Natural killer cell (primary cell): ENCODE measurements around the gene NGLY1. TPM values are rescaled to one million over a fixed set of nuclear protein-coding genes. Genes with fewer than 3 reads are reported as not detected.

Experiments
- ATAC-seq, 3 donors: fragments of 150-1000 bp in 2 of 3; fragments of 200-7000 bp in 1 of 3; cut with Tn5 transposase; 1 replicate in 1 of 3; 2 replicates in 2 of 3; pipeline ENCODE4 v1.10.0; 2021; ENCODE audit warnings: mild to moderate bottlenecking in 2 of 3, moderate library complexity in 2 of 3
- DNase-seq, 2 donors: peaks; one replicate each; pipeline versions ENCODE4 v3.0.0 to v3.0.0-alpha.2; 2013 to 2021; ENCODE audit warnings: mixed read lengths in 1 of 2
- H3K27ac ChIP-seq: one replicate; pipeline ENCODE4 v1.5.1; 2013; ENCODE audit warnings: mild to moderate bottlenecking, low read length
- H3K27me3 ChIP-seq: one replicate; pipeline ENCODE4 v1.6.1; 2013; ENCODE audit warnings: low read length; ENCODE audit not compliant: control insufficient read depth, insufficient read depth
- H3K36me3 ChIP-seq: one replicate; pipeline ENCODE4 v1.6.1; 2013; ENCODE audit warnings: low read length; ENCODE audit not compliant: control insufficient read depth, insufficient read depth
- H3K4me1 ChIP-seq: one replicate; pipeline ENCODE4 v1.6.1; 2013; ENCODE audit warnings: low read length; ENCODE audit not compliant: control insufficient read depth, insufficient read depth
- H3K4me3 ChIP-seq: one replicate; pipeline ENCODE4 v1.5.1; 2013; ENCODE audit warnings: low read length
- H3K9me3 ChIP-seq: one replicate; pipeline ENCODE4 v1.6.1; 2013; ENCODE audit warnings: low read length; ENCODE audit not compliant: control insufficient read depth, insufficient read depth
- H3K27ac Mint-ChIP-seq, 2 donors: one replicate each; pipeline ENCODE4 v1.8.0; 2022; ENCODE audit warnings: mild to moderate bottlenecking in 2 of 2, mixed read lengths in 2 of 2, moderate library complexity in 1 of 2
- H3K27me3 Mint-ChIP-seq, 2 donors: one replicate each; pipeline ENCODE4 v1.8.0; 2022; ENCODE audit warnings: low read depth in 2 of 2, mixed read lengths in 2 of 2
- H3K36me3 Mint-ChIP-seq: one replicate; pipeline ENCODE4 v1.8.0; 2022; ENCODE audit warnings: mixed read lengths
- H3K4me1 Mint-ChIP-seq, 2 donors: one replicate each; pipeline ENCODE4 v1.8.0; 2022; ENCODE audit warnings: mixed read lengths in 2 of 2
- H3K4me3 Mint-ChIP-seq: one replicate; pipeline ENCODE4 v1.8.0; 2022; ENCODE audit warnings: mild to moderate bottlenecking, moderate library complexity, mixed read lengths
- H3K9me3 Mint-ChIP-seq, 2 donors: one replicate each; pipeline ENCODE4 v1.8.0; 2022; ENCODE audit warnings: mixed read lengths in 2 of 2
- WGBS: methylation state at CpG from one replicate; pipeline ENCODE4 v1.1.7; 2013; ENCODE audit warnings: missing lambda C conversion rate; ENCODE audit not compliant: insufficient coverage; 5-methylcytosine and 5-hydroxymethylcytosine counted together
- intact Hi-C: fragments of 100-400 bp; cut with micrococcal nuclease; formaldehyde crosslinking; loops from one replicate; pipeline ENCODE4 v1.14.2; 2022
- total RNA-seq, 4 donors: library from RNA; stranded (reverse); fragments of 120-200 nt in 1 of 4; gene quantifications; one replicate each; pipeline versions ENCODE4 v1.2.3 to v1.2.4, GENCODE V29; 2013 to 2022
- TF ChIP-seq, protein P1 (sequence below): fragments of 200-600 bp; IDR thresholded peaks from one replicate; pipeline ENCODE4 v1.8.0; 2022; ENCODE audit warnings: antibody characterized with exemption

The NGLY1 gene
- total RNA-seq, 3 donors from 2014 or later (not counting 1 experiment from before 2014, with no cell fraction given) = 63.0 to 93.5 (median 88.6) TPM

- no peak overlapping the region for H3K27ac ChIP-seq
- DNase-seq (no peak), ATAC-seq (no peak)
- Mint-ChIP-seq H3K36me3 (no peaks in the 10 kb centered on the region), H3K27me3 (peaks cover 1 to 7% of the 10 kb centered on the region in 2 donors), H3K9me3 (no peaks in the 10 kb centered on the region), H3K4me3 (no peak overlapping the region), H3K4me1 (no peaks in the 10 kb centered on the region), H3K27ac (no peak overlapping the region)
- WGBS = no CpG with 5 or more reads among the region's 1 CpG
- no peaks in the 10 kb centered on the region for H3K4me1 ChIP-seq
- H3K36me3 ChIP-seq = no peaks in the 10 kb centered on the region
- intact Hi-C loops = no loop called here
- TF ChIP-seq, protein P1, sequence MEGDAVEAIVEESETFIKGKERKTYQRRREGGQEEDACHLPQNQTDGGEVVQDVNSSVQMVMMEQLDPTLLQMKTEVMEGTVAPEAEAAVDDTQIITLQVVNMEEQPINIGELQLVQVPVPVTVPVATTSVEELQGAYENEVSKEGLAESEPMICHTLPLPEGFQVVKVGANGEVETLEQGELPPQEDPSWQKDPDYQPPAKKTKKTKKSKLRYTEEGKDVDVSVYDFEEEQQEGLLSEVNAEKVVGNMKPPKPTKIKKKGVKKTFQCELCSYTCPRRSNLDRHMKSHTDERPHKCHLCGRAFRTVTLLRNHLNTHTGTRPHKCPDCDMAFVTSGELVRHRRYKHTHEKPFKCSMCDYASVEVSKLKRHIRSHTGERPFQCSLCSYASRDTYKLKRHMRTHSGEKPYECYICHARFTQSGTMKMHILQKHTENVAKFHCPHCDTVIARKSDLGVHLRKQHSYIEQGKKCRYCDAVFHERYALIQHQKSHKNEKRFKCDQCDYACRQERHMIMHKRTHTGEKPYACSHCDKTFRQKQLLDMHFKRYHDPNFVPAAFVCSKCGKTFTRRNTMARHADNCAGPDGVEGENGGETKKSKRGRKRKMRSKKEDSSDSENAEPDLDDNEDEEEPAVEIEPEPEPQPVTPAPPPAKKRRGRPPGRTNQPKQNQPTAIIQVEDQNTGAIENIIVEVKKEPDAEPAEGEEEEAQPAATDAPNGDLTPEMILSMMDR = no peak
- no peak overlapping the region for H3K4me3 ChIP-seq
- no peaks in the 10 kb centered on the region for H3K27me3 ChIP-seq
- H3K9me3 ChIP-seq = no peaks in the 10 kb centered on the region
Measured at GRCh38 chr3:25817107-25817506, 33.9 kb upstream of the NGLY1 start.

DNA sequence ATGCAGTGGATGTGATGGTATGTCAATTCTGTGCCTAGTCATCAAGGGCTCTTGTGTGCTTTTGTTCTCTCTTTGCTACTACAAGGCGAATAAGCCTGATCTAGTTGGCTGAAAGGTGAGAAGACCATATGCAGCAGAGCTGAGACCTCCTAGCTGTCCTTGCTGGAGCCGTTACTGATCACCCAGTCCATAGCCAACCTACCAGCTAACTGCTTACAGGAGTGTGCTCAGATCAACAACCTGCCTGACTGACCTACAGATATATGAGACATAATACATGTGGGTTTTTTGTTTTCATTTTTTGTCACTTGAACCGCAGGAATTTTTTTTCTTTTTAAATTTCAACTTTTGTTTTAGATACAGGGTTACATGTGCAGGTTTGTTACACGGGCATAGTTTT is 29.4 kb upstream of the NGLY1 start:
- intact Hi-C loops = no loop called here
- Mint-ChIP-seq H3K27ac (no peak overlapping the region), H3K9me3 (no peaks in the 10 kb centered on the region), H3K27me3 (peaks cover 6 to 7% of the 10 kb centered on the region in 2 donors), H3K36me3 (no peaks in the 10 kb centered on the region), H3K4me3 (no peak overlapping the region), H3K4me1 (no peaks in the 10 kb centered on the region)
- Histone ChIP-seq H3K27me3 (no peaks in the 10 kb centered on the region), H3K4me1 (no peaks in the 10 kb centered on the region), H3K4me3 (no peak overlapping the region), H3K27ac (no peak overlapping the region), H3K9me3 (no peaks in the 10 kb centered on the region), H3K36me3 (no peaks in the 10 kb centered on the region)
- ATAC-seq (no peak), DNase-seq (no peak)
- TF ChIP-seq, protein P1 = no peak
- WGBS = 82% methylated on average over 4 of the region's 4 CpGs

DNA sequence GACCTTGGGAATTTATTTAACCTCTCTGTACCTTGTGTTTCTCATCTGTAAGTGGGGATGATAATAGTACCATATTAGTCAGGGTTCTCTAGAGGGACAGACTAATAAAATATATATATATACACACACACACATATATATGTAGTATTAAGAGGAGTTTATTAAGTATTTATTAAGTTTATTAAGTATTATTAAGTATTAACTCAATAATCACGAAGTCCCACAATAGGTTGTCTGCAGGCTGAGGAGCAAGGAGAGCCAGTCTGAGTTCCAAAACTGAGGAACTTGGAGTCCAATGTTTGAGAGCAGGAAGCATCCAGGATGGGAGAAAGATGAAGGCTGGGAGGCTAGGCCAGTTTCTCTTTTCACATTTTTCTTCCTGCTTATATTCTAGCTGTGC is 21.4 kb upstream of the NGLY1 start:
- H3K27me3 Mint-ChIP-seq = peaks cover 11 to 20% of the 10 kb centered on the region in 2 donors
- no peak for ATAC-seq
- TF ChIP-seq, protein P1 = no peak

DNA sequence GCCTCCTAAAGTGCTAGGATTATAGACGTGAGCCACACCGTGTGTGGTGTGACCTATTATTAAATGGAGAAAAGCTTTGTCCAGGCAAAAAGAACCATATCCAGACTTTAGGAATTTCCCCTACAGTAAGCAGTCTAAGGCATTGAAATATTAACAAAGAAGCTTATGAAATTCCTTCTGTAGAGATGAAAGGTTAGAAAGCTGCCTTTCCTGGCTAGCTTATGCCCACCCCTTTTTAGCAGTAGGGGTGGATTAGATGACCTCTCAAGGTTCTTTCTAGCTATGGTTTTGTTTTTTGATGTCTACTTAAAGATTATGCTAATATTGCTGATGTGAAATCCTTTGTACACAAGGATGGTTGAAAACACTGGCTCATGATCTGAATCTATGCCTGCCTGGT is 20.6 kb upstream of the NGLY1 start:
- no peak overlapping the region for H3K27ac ChIP-seq
- ATAC-seq (no peak), DNase-seq (no peak)
- intact Hi-C loops = no loop called here
- H3K4me1 ChIP-seq = no peaks in the 10 kb centered on the region
- no peaks in the 10 kb centered on the region for H3K36me3 Mint-ChIP-seq
- TF ChIP-seq, protein P1 = no peak
- H3K9me3 Mint-ChIP-seq = no peaks in the 10 kb centered on the region
- 71% methylated on average over 1 of the region's 2 CpGs for WGBS
- no peak overlapping the region for H3K4me3 ChIP-seq
- no peak overlapping the region for H3K4me3 Mint-ChIP-seq
- H3K27ac Mint-ChIP-seq = no peak overlapping the region
- H3K36me3 ChIP-seq = no peaks in the 10 kb centered on the region
- H3K27me3 Mint-ChIP-seq = peaks cover 6 to 20% of the 10 kb centered on the region in 2 donors
- no peaks in the 10 kb centered on the region for H3K9me3 ChIP-seq
- no peaks in the 10 kb centered on the region for H3K4me1 Mint-ChIP-seq
- no peaks in the 10 kb centered on the region for H3K27me3 ChIP-seq

More for the DNA sequence above, 21.4 kb upstream of the NGLY1 start:
- no peak for DNase-seq
- H3K36me3 Mint-ChIP-seq = no peaks in the 10 kb centered on the region
- no peak overlapping the region for H3K4me3 ChIP-seq
- H3K27ac Mint-ChIP-seq = no peak overlapping the region
- H3K36me3 ChIP-seq = no peaks in the 10 kb centered on the region
- H3K4me3 Mint-ChIP-seq = no peak overlapping the region
- intact Hi-C loops = no loop called here
- H3K4me1 Mint-ChIP-seq = no peaks in the 10 kb centered on the region
- no peaks in the 10 kb centered on the region for H3K27me3 ChIP-seq
- H3K9me3 ChIP-seq = no peaks in the 10 kb centered on the region
- 100% methylated on average over 1 of the region's 1 CpG for WGBS
- no peaks in the 10 kb centered on the region for H3K4me1 ChIP-seq
- H3K9me3 Mint-ChIP-seq = no peaks in the 10 kb centered on the region
- no peak overlapping the region for H3K27ac ChIP-seq
